A673 (cell line): ENCODE measurements around the gene RABGGTB. TPM values are rescaled to one million over a fixed set of nuclear protein-coding genes. Genes with fewer than 3 reads are reported as not detected.
A peak's percentile ranks its signal among the peaks of the same experiment; 100 is the strongest.
"Not testable (repeated sequence)": the region's sequence is repeated elsewhere in the genome, so short reads cannot be mapped to it uniquely, and the experiment has no call there.

Experiments used
- BruUV-seq: library from RNA; stranded (reverse); fragments of 400-500 nt; replicated peaks from 2 replicates; lab custom pipeline; 2021; lab: Mats Ljungman, UMichigan
- CTCF ChIA-PET: fragments of 300-600 bp; sonication (Branson Sonifier 250); formaldehyde crosslinking; loops from one replicate; lab custom pipeline; 2022; ENCODE audit warnings: antibody characterized with exemption; lab: Charles Lee
- POLR2A ChIA-PET: fragments of 300-600 bp; sonication (Branson Sonifier 250); formaldehyde crosslinking; loops from one replicate; lab custom pipeline; 2022; ENCODE audit warnings: antibody characterized with exemption; ENCODE audit not compliant: low non-redundant PET; lab: Charles Lee
- DNase-seq: peaks from one replicate; pipeline ENCODE4 v3.0.0-alpha.2; 2015; ENCODE audit warnings: low spot score
- H3K27ac ChIP-seq: fragments of 200-600 bp; sonication (generic); 2 replicates; pipeline ENCODE4 v1.5.1; 2016; ENCODE audit warnings: mixed run types, low read depth, mild to moderate bottlenecking, mixed read lengths, antibody characterized with exemption, low read length; ENCODE audit not compliant: poor library complexity, severe bottlenecking
- H3K27me3 ChIP-seq: fragments of 200-600 bp; sonication (generic); replicated peaks from 2 replicates; pipeline ENCODE4 v1.6.1; 2017; ENCODE audit warnings: mixed run types, low read depth, mild to moderate bottlenecking, mixed read lengths, antibody characterized with exemption, low read length; ENCODE audit not compliant: insufficient read depth, poor library complexity
- H3K36me3 ChIP-seq: fragments of 200-600 bp; sonication (generic); 2 replicates; pipeline ENCODE4 v1.6.1; 2016; ENCODE audit warnings: mixed run types, mild to moderate bottlenecking, mixed read lengths, antibody characterized with exemption, low read length; ENCODE audit not compliant: insufficient read depth, poor library complexity, severe bottlenecking
- H3K4me1 ChIP-seq: fragments of 200-600 bp; sonication (generic); 2 replicates; pipeline ENCODE4 v1.6.1; 2017; ENCODE audit warnings: mixed run types, mild to moderate bottlenecking, mixed read lengths, antibody characterized with exemption, low read length; ENCODE audit not compliant: insufficient read depth, poor library complexity, severe bottlenecking
- H3K4me3 ChIP-seq: fragments of 200-600 bp; sonication (generic); 2 replicates; pipeline ENCODE4 v1.5.1; 2016; ENCODE audit warnings: low read depth, mixed run types, mild to moderate bottlenecking, mixed read lengths, low read length; ENCODE audit not compliant: poor library complexity, severe bottlenecking
- H3K9me3 ChIP-seq: fragments of 200-600 bp; sonication (generic); 2 replicates; pipeline ENCODE4 v1.6.1; 2016; ENCODE audit warnings: mixed run types, low read depth, mild to moderate bottlenecking, mixed read lengths, antibody characterized with exemption, low read length; ENCODE audit not compliant: poor library complexity, severe bottlenecking
- CTCF ChIP-seq: fragments of 300-800, 200-600 bp; sonication (generic); conservative IDR thresholded peaks from 2 replicates; pipeline ENCODE4 v1.5.1; 2017; ENCODE audit warnings: low read depth, mild to moderate bottlenecking, antibody characterized with exemption, low read length, moderate library complexity, mixed read lengths
- EZH2 ChIP-seq: fragments of 200-600 bp; sonication (generic); IDR thresholded peaks from 2 replicates; pipeline ENCODE4 v1.6.1; 2017; ENCODE audit warnings: borderline replicate concordance, low read depth, mild to moderate bottlenecking, mixed read lengths, antibody characterized with exemption, low read length; ENCODE audit not compliant: poor library complexity, severe bottlenecking
- intact Hi-C: fragments of 100-400 bp; cut with micrococcal nuclease; formaldehyde crosslinking; loops from one replicate; pipeline ENCODE4 v1.10.0; 2022; ENCODE audit not compliant: unreplicated experiment
- total RNA-seq: library from RNA; stranded (reverse); gene quantifications from 2 replicates; pipeline ENCODE4 v1.2.3, GENCODE V29; 2021

Gene RABGGTB
- total RNA-seq, 1 experiment from 2014 or later = 171 TPM

GRCh38 chr1:75780183-75780582, 5.9 kb upstream of the RABGGTB start:
- intact Hi-C loops, H3K27me3 ChIP-seq, H3K4me3 ChIP-seq, CTCF ChIA-PET, H3K36me3 ChIP-seq, H3K9me3 ChIP-seq, H3K27ac ChIP-seq, BruUV-seq, H3K4me1 ChIP-seq, DNase-seq: not testable (repeated sequence)
- POLR2A ChIA-PET = interaction anchor here (0.7 kb wide), 1 partner anchor 8 kb away, joined by 4 read pairs; no protein-coding TSS in a partner anchor

DNA sequence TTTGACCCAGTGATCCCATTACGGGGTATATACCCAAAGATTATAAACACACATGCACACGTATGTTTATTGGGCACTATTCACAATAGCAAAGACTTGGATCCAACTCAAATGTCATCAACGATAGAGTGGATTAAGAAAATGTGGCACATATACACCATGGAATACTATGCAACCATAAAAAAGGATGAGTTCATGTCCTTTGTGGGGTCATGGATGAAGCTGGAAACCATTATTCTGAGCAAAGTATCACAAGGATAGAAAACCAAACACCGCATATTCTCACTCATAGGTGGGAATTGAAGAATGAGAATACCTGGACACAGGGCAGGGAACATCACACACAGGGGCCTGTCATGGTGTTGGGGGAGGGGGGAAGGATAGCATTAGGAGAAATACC, 2.1 kb upstream of the RABGGTB start:
- H3K27me3 ChIP-seq, H3K4me1 ChIP-seq, BruUV-seq, H3K27ac ChIP-seq, H3K9me3 ChIP-seq, H3K4me3 ChIP-seq, intact Hi-C loops, CTCF ChIA-PET, DNase-seq, POLR2A ChIA-PET: not testable (repeated sequence)
- H3K36me3 ChIP-seq = peaks cover 17% of the 10 kb centered on the region

DNA sequence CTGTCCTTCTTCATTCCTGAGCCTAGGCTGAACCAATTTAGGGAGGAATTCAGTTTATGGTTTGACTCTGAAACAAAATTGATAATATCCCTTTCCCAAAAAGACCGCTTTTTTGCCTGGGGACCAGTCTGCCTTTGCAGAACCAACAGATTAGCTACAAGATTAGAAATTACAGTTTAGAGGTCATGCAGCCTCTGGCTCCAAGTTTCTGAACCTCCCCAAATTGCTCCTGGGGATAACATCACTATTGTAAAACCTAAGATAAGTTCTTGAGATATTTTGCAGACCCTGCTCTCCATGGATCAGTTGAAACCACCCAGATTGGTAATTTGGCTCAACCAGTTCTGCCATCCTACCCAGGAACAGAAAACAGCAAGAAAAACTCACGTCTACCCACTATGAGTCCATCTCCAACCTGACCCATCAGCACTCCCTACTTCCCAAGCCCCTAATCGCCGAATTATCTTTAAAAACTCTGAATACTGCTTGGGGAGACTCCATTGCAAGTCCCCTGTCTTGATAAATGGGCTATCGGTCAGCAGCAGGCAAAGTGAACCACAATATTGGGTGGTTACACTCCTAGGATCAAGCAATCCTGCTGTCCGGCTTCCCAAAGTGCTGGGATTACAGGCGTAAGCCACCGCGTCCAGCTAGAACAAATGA, 605 bp upstream of the RABGGTB start:
- DNase-seq = no peak
- ChIA-PET POLR2A (interaction anchor here (0.6 to 0.8 kb wide), 4 partner anchors 18 to 1306 kb away, joined by 3 to 9 read pairs (median 5); no protein-coding TSS in a partner anchor), CTCF (interaction anchor here (1.0 kb wide), 1 partner anchor 439 kb away, joined by 3 read pairs; no protein-coding TSS in a partner anchor)
- BruUV-seq = TSS peak; percentile 99
- Histone ChIP-seq H3K4me1 (peaks cover 9% of the 10 kb centered on the region), H3K27ac (peak overlapping the region; percentile 86), H3K27me3 (no peaks in the 10 kb centered on the region), H3K4me3 (peak overlapping the region; percentile 67), H3K9me3 (no peaks in the 10 kb centered on the region), H3K36me3 (peaks cover 32% of the 10 kb centered on the region)
- no peak for TF ChIP-seq EZH2
- no peak for TF ChIP-seq CTCF
- intact Hi-C loops = loop anchor here (5.0 kb wide), 1 partner anchor 158 kb away; no protein-coding TSS in a partner anchor

GRCh38 chr1:75786901-75787493, 941 bp downstream of the RABGGTB start:
- Histone ChIP-seq H3K36me3 (peaks cover 48% of the 10 kb centered on the region), H3K27ac (peak overlapping the region; percentile 86), H3K4me1 (peaks cover 24% of the 10 kb centered on the region), H3K9me3 (no peaks in the 10 kb centered on the region), H3K4me3 (peak overlapping the region; percentile 67), H3K27me3 (no peaks in the 10 kb centered on the region)
- ChIA-PET CTCF (no interaction called here), POLR2A (no interaction called here)
- intact Hi-C loops = loop anchor here (2.0 to 5.0 kb wide), 2 partner anchors 62 to 160 kb away; partner anchors contain the start of gene ACADM
- TF ChIP-seq CTCF = no peak
- no peak for TF ChIP-seq EZH2
- BruUV-seq = no TSS peak
- DNase-seq = no peak
